ENCODE measurements around the gene CHD6. TPM values are rescaled to one million over a fixed set of nuclear protein-coding genes. Genes with fewer than 3 reads are reported as not detected.

CHD6 gene
- total RNA-seq, 1 experiment from 2014 or later = 26.6 TPM

- ChIA-PET RAD21 (ENCODE audit: low non-redundant PET in 1 of 2, low total read pairs in 2 of 2, uncharacterized antibody in 2 of 2, unreplicated experiment in 2 of 2) (no interaction called here), CTCF (no interaction called here), POLR2A (no interaction called here)
- Histone ChIP-seq H2AFZ (ENCODE audit: low read depth, low read length, poor library complexity, severe bottlenecking) (no peak overlapping the region), H3K79me2 (ENCODE audit: insufficient read depth, low read length) (no peaks in the 10 kb centered on the region), H3K9ac (ENCODE audit: low read length) (no peak overlapping the region), H3K27ac (ENCODE audit: low read depth, low read length) (no peak overlapping the region), H3K36me3 (ENCODE audit: control insufficient read depth in 1 of 2, insufficient read depth in 2 of 2, low read length in 2 of 2) (peaks cover 0 to 3% of the 10 kb centered on the region in 2 experiments; a peak in 1 of 4 replicates), H3K27me3 (ENCODE audit: insufficient read depth, low read length) (no peaks in the 10 kb centered on the region), H3K9me2 (ENCODE audit: insufficient read depth) (no peaks in the 10 kb centered on the region), H4K20me1 (ENCODE audit: insufficient read depth) (no peaks in the 10 kb centered on the region), H3K4me2 (ENCODE audit: low read length) (no peak overlapping the region), H3K4me3 (replicated peaks in 1 of 2; ENCODE audit: low read depth in 1 of 2, low read length in 2 of 2) (no peak overlapping the region), H3K4me1 (ENCODE audit: control insufficient read depth in 1 of 2, insufficient read depth in 2 of 2, low read length in 2 of 2) (no peaks in the 10 kb centered on the region), H3K9me3 (ENCODE audit: control insufficient read depth in 1 of 2, insufficient read depth in 1 of 2, low read depth in 1 of 2, low read length in 2 of 2) (no peaks in the 10 kb centered on the region; a peak in 1 of 4 replicates)
- DNase-seq (ENCODE audit: low read depth, low spot score) = no peak
- no TSS peak for BruUV-seq (replicated peaks)
- intact Hi-C loops (cut with micrococcal nuclease) = no loop called here
- ATAC-seq = no peak
- TF ChIP-seq POLR2AphosphoS5 (IDR thresholded peaks at IDR 0.05; ENCODE audit: low read depth, low read length) (no peak), ZBTB33 (IDR thresholded peaks at IDR 0.05; ENCODE audit: extremely low read depth, insufficient replicate concordance, low read length) (no peak), SRF (IDR thresholded peaks at IDR 0.05; ENCODE audit: low read depth) (no peak), ZFX (IDR thresholded peaks at IDR 0.05) (no peak), CEBPB (IDR thresholded peaks at IDR 0.05; ENCODE audit: low read depth) (no peak), EZH2phosphoT487 (IDR thresholded peaks at IDR 0.05; ENCODE audit: borderline replicate concordance) (no peak), ATF3 (IDR thresholded peaks at IDR 0.05) (no peak), SP1 (IDR thresholded peaks at IDR 0.05; ENCODE audit: low read depth) (no peak), TCF7L2 (IDR thresholded peaks at IDR 0.05; ENCODE audit: borderline replicate concordance, extremely low read depth, insufficient read depth, insufficient read length) (no peak), REST (IDR thresholded peaks at IDR 0.05; ENCODE audit: low read depth) (no peak), MAX (IDR thresholded peaks at IDR 0.05) (no peak), EZH2 (IDR thresholded peaks at IDR 0.05) (no peak)
Measured at GRCh38 chr20:41506192-41506915, 111.8 kb downstream of the CHD6 start.

Data from HCT116 (cell line).